ENCODE data around the gene CDK6.

CDK6 gene

GRCh38 chr7:92704858-92705257 is 131.5 kb downstream of the CDK6 start:
- POLR2A ChIA-PET = no interaction called here
- no peak for TF ChIP-seq CTBP1 (IDR thresholded peaks at IDR 0.05; ENCODE audit: borderline replicate concordance)
- TF ChIP-seq, protein P1, sequence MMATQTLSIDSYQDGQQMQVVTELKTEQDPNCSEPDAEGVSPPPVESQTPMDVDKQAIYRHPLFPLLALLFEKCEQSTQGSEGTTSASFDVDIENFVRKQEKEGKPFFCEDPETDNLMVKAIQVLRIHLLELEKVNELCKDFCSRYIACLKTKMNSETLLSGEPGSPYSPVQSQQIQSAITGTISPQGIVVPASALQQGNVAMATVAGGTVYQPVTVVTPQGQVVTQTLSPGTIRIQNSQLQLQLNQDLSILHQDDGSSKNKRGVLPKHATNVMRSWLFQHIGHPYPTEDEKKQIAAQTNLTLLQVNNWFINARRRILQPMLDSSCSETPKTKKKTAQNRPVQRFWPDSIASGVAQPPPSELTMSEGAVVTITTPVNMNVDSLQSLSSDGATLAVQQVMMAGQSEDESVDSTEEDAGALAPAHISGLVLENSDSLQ (IDR thresholded peaks at IDR 0.05) = no peak
- DNase-seq (ENCODE audit: extremely low spot score) = no peak
- CTCF ChIA-PET = no interaction called here

GRCh38 chr7:92702535-92702934 is 133.8 kb downstream of the CDK6 start:
- ChIA-PET POLR2A (no interaction called here), CTCF (no interaction called here)
- TF ChIP-seq HDGF (IDR thresholded peaks at IDR 0.05; ENCODE audit: borderline replicate concordance) (no peak), FOXM1 (IDR thresholded peaks at IDR 0.05; ENCODE audit: borderline replicate concordance) (no peak), FOXK2 (IDR thresholded peaks at IDR 0.05) (no peak), ARNT (IDR thresholded peaks at IDR 0.05) (no peak), NFRKB (IDR thresholded peaks at IDR 0.05) (no peak)
- TF ChIP-seq, protein P1 (IDR thresholded peaks at IDR 0.05) = no peak
- no peak for DNase-seq (ENCODE audit: extremely low spot score)

DNA sequence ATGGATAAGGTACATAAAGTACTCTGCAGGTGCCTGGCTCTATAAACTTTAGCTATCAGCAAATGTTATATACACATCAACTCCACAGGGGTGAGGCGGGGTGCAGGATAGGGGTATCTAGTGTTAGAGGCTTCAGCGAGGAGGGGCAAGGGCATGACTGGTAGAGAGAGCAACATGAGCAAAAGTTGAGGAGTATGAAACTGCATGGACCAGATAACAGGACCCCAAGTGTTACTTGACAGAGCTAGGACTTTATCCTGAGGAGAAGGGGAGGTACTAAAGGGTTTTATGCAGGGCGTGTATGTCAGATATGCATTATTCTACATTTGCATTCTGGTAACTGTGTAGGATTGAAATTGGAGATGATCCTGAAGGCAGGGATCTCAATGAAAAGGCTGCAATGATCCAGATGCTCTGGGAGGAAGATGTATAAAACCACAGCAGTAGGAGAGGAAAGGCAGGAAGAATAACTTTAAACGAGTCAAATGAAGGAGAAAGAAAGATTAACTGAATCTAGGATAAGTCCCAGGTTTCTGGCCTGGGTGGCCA is 136.3 kb downstream of the CDK6 start:
- TF ChIP-seq CTBP1 (IDR thresholded peaks at IDR 0.05; ENCODE audit: borderline replicate concordance) (no peak), SUZ12 (IDR thresholded peaks at IDR 0.05) (no peak), LEF1 (IDR thresholded peaks at IDR 0.05; ENCODE audit: borderline replicate concordance) (no peak), FOXA1 (IDR thresholded peaks at IDR 0.05) (no peak), HDGF (IDR thresholded peaks at IDR 0.05; ENCODE audit: borderline replicate concordance) (no peak), BHLHE40 (IDR thresholded peaks at IDR 0.05; ENCODE audit: borderline replicate concordance) (no peak), FOXK2 (IDR thresholded peaks at IDR 0.05) (no peak), ELF4 (IDR thresholded peaks at IDR 0.05) (no peak), TARDBP (IDR thresholded peaks at IDR 0.05) (no peak), FOXM1 (IDR thresholded peaks at IDR 0.05; ENCODE audit: borderline replicate concordance) (no peak), L3MBTL2 (conservative IDR thresholded peaks at IDR 0.05) (no peak)
- TF ChIP-seq, protein P1 (IDR thresholded peaks at IDR 0.05) = no peak
- DNase-seq (ENCODE audit: extremely low spot score) = no peak
- POLR2A ChIA-PET = interaction anchor here (1.1 kb wide), 1 partner anchor 133 kb away, joined by 3 read pairs; no protein-coding TSS in a partner anchor
- CTCF ChIA-PET = interaction anchor here (1.0 kb wide), 1 partner anchor 149 kb away, joined by 3 read pairs; no protein-coding TSS in a partner anchor

DNA sequence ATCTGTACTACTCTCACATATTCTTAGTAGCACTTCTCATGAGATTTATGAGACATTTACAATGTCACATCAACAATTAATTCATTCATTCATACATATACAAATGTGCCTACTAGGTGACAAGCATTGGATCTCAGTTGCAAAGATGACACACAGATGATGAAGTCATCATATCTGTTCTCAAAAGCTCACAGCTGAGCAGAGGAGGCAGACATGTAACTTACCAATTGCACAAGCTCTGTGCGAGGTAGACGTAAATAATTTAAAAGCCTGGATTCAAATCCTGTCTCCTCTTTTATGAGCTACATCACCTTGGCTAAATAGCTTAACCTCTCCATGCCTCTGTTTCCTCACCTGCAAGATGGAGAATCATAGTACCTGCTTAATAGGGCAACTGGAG is 136.8 kb downstream of the CDK6 start:
- TF ChIP-seq CTBP1 (IDR thresholded peaks at IDR 0.05; ENCODE audit: borderline replicate concordance) (no peak), FOXM1 (IDR thresholded peaks at IDR 0.05; ENCODE audit: borderline replicate concordance) (no peak), ARNT (IDR thresholded peaks at IDR 0.05) (no peak), LEF1 (IDR thresholded peaks at IDR 0.05; ENCODE audit: borderline replicate concordance) (no peak), TARDBP (IDR thresholded peaks at IDR 0.05) (no peak), ELF4 (IDR thresholded peaks at IDR 0.05) (no peak), HDGF (IDR thresholded peaks at IDR 0.05; ENCODE audit: borderline replicate concordance) (no peak), SP1 (IDR thresholded peaks at IDR 0.05) (no peak), FOXK2 (IDR thresholded peaks at IDR 0.05) (no peak)
- TF ChIP-seq, protein P1 (IDR thresholded peaks at IDR 0.05) = no peak
- no peak for DNase-seq (ENCODE audit: extremely low spot score)
- ChIA-PET POLR2A (interaction anchor here (1.1 kb wide), 1 partner anchor 133 kb away, joined by 3 read pairs; no protein-coding TSS in a partner anchor), CTCF (interaction anchor here (1.0 kb wide), 1 partner anchor 150 kb away, joined by 3 read pairs; no protein-coding TSS in a partner anchor)

- TF ChIP-seq FOXA1 (IDR thresholded peaks at IDR 0.05) (no peak), FOXM1 (IDR thresholded peaks at IDR 0.05; ENCODE audit: borderline replicate concordance) (no peak), CTBP1 (IDR thresholded peaks at IDR 0.05; ENCODE audit: borderline replicate concordance) (no peak), NFRKB (IDR thresholded peaks at IDR 0.05) (no peak), ZNF384 (IDR thresholded peaks at IDR 0.05) (no peak), HDGF (IDR thresholded peaks at IDR 0.05; ENCODE audit: borderline replicate concordance) (no peak), FOXK2 (IDR thresholded peaks at IDR 0.05) (no peak), SUZ12 (IDR thresholded peaks at IDR 0.05) (no peak), BHLHE40 (IDR thresholded peaks at IDR 0.05; ENCODE audit: borderline replicate concordance) (no peak), L3MBTL2 (conservative IDR thresholded peaks at IDR 0.05) (no peak), ARNT (IDR thresholded peaks at IDR 0.05) (no peak), ELF4 (IDR thresholded peaks at IDR 0.05) (no peak), LEF1 (IDR thresholded peaks at IDR 0.05; ENCODE audit: borderline replicate concordance) (no peak)
- TF ChIP-seq, protein P1 (IDR thresholded peaks at IDR 0.05) = no peak
- ChIA-PET POLR2A (no interaction called here), CTCF (no interaction called here)
- peak; percentile 20 for DNase-seq (ENCODE audit: extremely low spot score)
Measured at GRCh38 chr7:92698237-92698841, 138.0 kb downstream of the CDK6 start.
